ENCODE data around the gene FBXO39. TPM values are rescaled to one million over a fixed set of nuclear protein-coding genes. Genes with fewer than 3 reads are reported as not detected.

The FBXO39 gene
- total and polyA plus RNA-seq, 4 donors = 0.32 TPM; not detected in 3

- Histone ChIP-seq H3K9ac (ENCODE audit: insufficient read depth in 1 of 2, low read length in 2 of 2) (no peak overlapping the region), H3K27me3 (ENCODE audit: control insufficient read depth in 3 of 3, insufficient read depth in 3 of 3, low read length in 2 of 3) (no peaks in the 10 kb centered on the region), H3K9me3 (ENCODE audit: control insufficient read depth in 4 of 4, insufficient read depth in 3 of 4, low read length in 3 of 4) (no peaks in the 10 kb centered on the region), H3K27ac (ENCODE audit: low read depth in 1 of 2, low read length in 1 of 2) (no peak overlapping the region), H3K4me1 (ENCODE audit: control insufficient read depth in 5 of 5, insufficient read depth in 5 of 5, low read length in 5 of 5) (peaks cover 0 to 19% (median 2%) of the 10 kb centered on the region in 5 donors), H3K36me3 (ENCODE audit: control insufficient read depth in 4 of 4, insufficient read depth in 4 of 4, low read length in 4 of 4) (no peaks in the 10 kb centered on the region), H3K4me3 (no peak overlapping the region)
- WGBS, 2 donors = 83 to 85% methylated on average over 6 of the region's 6 CpGs
- ATAC-seq (ENCODE audit: insufficient read depth, low FRiP score) (no peak), DNase-seq (no peak)
- no peak for TF ChIP-seq CTCF (IDR thresholded peaks at IDR 0.05; ENCODE audit: control extremely low read depth, extremely low read depth)
Observed at GRCh38 chr17:6749519-6749918, 26.5 kb upstream of the FBXO39 start.

- H3K9me3 ChIP-seq (ENCODE audit: control insufficient read depth in 4 of 4, insufficient read depth in 3 of 4, low read length in 3 of 4) = no peaks in the 10 kb centered on the region
- H3K27me3 ChIP-seq (ENCODE audit: control insufficient read depth in 3 of 3, insufficient read depth in 3 of 3, low read length in 2 of 3) = no peaks in the 10 kb centered on the region
- 22 to 28% methylated on average over 7 of the region's 7 CpGs for WGBS, 2 donors
- peak; percentile 70 for ATAC-seq (ENCODE audit: insufficient read depth, low FRiP score)
- H3K36me3 ChIP-seq (ENCODE audit: control insufficient read depth in 4 of 4, insufficient read depth in 4 of 4, low read length in 4 of 4) = no peaks in the 10 kb centered on the region
- no peak for TF ChIP-seq CTCF (IDR thresholded peaks at IDR 0.05; ENCODE audit: control extremely low read depth, extremely low read depth)
- peak; percentile 42 to 86 (median 76) for DNase-seq
- no peak overlapping the region for H3K9ac ChIP-seq (ENCODE audit: insufficient read depth in 1 of 2, low read length in 2 of 2)
- peaks cover 0 to 36% (median 5%) of the 10 kb centered on the region in 5 donors for H3K4me1 ChIP-seq (ENCODE audit: control insufficient read depth in 5 of 5, insufficient read depth in 5 of 5, low read length in 5 of 5)
- H3K4me3 ChIP-seq = no peak overlapping the region
- H3K27ac ChIP-seq (ENCODE audit: low read depth in 1 of 2, low read length in 1 of 2) = peak overlapping the region; percentile 81 to 90
Observed at GRCh38 chr17:6752068-6752909, 23.7 kb upstream of the FBXO39 start.

GRCh38 chr17:6753006-6753445 is 23.0 kb upstream of the FBXO39 start:
- Histone ChIP-seq H3K4me1 (ENCODE audit: control insufficient read depth in 5 of 5, insufficient read depth in 5 of 5, low read length in 5 of 5) (peaks cover 0 to 36% (median 6%) of the 10 kb centered on the region in 5 donors), H3K9me3 (ENCODE audit: control insufficient read depth in 4 of 4, insufficient read depth in 3 of 4, low read length in 3 of 4) (no peaks in the 10 kb centered on the region), H3K27me3 (ENCODE audit: control insufficient read depth in 3 of 3, insufficient read depth in 3 of 3, low read length in 2 of 3) (no peaks in the 10 kb centered on the region), H3K4me3 (no peak overlapping the region), H3K9ac (ENCODE audit: insufficient read depth in 1 of 2, low read length in 2 of 2) (no peak overlapping the region), H3K27ac (ENCODE audit: low read depth in 1 of 2, low read length in 1 of 2) (peak overlapping the region; percentile 81 to 86), H3K36me3 (ENCODE audit: control insufficient read depth in 4 of 4, insufficient read depth in 4 of 4, low read length in 4 of 4) (peaks cover 0 to 3% (median 0%) of the 10 kb centered on the region in 4 donors)
- DNase-seq = peak; percentile 60 to 78 (median 75)
- ATAC-seq (ENCODE audit: insufficient read depth, low FRiP score) = peak; percentile 35
- WGBS, 2 donors = 9 to 13% methylated on average over 8 to 9 of the region's 9 CpGs
- no peak for TF ChIP-seq CTCF (IDR thresholded peaks at IDR 0.05; ENCODE audit: control extremely low read depth, extremely low read depth)
